ENCODE data around the gene ZNF804A. TPM values are rescaled to one million over a fixed set of nuclear protein-coding genes. Genes with fewer than 3 reads are reported as not detected.

ZNF804A gene
- total and polyA plus RNA-seq, 4 donors, result 0.07 to 0.37 (median 0.13) TPM

GRCh38 chr2:184908966-184909365 is 310.6 kb downstream of the ZNF804A start (continued):
- TF ChIP-seq, protein P1, sequence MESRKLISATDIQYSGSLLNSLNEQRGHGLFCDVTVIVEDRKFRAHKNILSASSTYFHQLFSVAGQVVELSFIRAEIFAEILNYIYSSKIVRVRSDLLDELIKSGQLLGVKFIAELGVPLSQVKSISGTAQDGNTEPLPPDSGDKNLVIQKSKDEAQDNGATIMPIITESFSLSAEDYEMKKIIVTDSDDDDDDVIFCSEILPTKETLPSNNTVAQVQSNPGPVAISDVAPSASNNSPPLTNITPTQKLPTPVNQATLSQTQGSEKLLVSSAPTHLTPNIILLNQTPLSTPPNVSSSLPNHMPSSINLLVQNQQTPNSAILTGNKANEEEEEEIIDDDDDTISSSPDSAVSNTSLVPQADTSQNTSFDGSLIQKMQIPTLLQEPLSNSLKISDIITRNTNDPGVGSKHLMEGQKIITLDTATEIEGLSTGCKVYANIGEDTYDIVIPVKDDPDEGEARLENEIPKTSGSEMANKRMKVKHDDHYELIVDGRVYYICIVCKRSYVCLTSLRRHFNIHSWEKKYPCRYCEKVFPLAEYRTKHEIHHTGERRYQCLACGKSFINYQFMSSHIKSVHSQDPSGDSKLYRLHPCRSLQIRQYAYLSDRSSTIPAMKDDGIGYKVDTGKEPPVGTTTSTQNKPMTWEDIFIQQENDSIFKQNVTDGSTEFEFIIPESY (IDR thresholded peaks at IDR 0.05), result no peak
- TF ChIP-seq FOXA2 (IDR thresholded peaks at IDR 0.05), result no peak

GRCh38 chr2:184920451-184920965 is 322.2 kb downstream of the ZNF804A start:
- no peak for DNase-seq (ENCODE audit: low spot score)
- H3K9me3 ChIP-seq (ENCODE audit: control insufficient read depth in 4 of 4, low read length in 3 of 4), result no peaks in the 10 kb centered on the region
- H3K36me3 ChIP-seq (ENCODE audit: control insufficient read depth in 4 of 4, insufficient read depth in 3 of 4, low read depth in 1 of 4, low read length in 3 of 4), result no peaks in the 10 kb centered on the region
- no peak overlapping the region for H3K27ac ChIP-seq (ENCODE audit: low read depth in 1 of 2, low read length in 2 of 2)
- H3K4me3 ChIP-seq (ENCODE audit: low read depth in 1 of 3, low read length in 3 of 3), result no peak overlapping the region
- H3K4me1 ChIP-seq (ENCODE audit: control insufficient read depth in 4 of 4, insufficient read depth in 4 of 4, low read length in 3 of 4), result no peaks in the 10 kb centered on the region
- H3K27me3 ChIP-seq (ENCODE audit: control insufficient read depth in 4 of 4, insufficient read depth in 4 of 4, low read length in 3 of 4), result no peaks in the 10 kb centered on the region
- H3K9ac ChIP-seq (ENCODE audit: low read depth in 1 of 2, low read length in 2 of 2), result no peak overlapping the region
- WGBS, result 37% methylated on average over 3 of the region's 3 CpGs
- TF ChIP-seq MAX (IDR thresholded peaks at IDR 0.05) (no peak), SP1 (IDR thresholded peaks at IDR 0.05) (no peak), JUND (IDR thresholded peaks at IDR 0.05) (no peak), NR2F2 (IDR thresholded peaks at IDR 0.05) (no peak), FOXA2 (IDR thresholded peaks at IDR 0.05) (no peak), HNF4G (IDR thresholded peaks at IDR 0.05) (no peak), RXRA (IDR thresholded peaks at IDR 0.05) (no peak)
- TF ChIP-seq, protein P2, sequence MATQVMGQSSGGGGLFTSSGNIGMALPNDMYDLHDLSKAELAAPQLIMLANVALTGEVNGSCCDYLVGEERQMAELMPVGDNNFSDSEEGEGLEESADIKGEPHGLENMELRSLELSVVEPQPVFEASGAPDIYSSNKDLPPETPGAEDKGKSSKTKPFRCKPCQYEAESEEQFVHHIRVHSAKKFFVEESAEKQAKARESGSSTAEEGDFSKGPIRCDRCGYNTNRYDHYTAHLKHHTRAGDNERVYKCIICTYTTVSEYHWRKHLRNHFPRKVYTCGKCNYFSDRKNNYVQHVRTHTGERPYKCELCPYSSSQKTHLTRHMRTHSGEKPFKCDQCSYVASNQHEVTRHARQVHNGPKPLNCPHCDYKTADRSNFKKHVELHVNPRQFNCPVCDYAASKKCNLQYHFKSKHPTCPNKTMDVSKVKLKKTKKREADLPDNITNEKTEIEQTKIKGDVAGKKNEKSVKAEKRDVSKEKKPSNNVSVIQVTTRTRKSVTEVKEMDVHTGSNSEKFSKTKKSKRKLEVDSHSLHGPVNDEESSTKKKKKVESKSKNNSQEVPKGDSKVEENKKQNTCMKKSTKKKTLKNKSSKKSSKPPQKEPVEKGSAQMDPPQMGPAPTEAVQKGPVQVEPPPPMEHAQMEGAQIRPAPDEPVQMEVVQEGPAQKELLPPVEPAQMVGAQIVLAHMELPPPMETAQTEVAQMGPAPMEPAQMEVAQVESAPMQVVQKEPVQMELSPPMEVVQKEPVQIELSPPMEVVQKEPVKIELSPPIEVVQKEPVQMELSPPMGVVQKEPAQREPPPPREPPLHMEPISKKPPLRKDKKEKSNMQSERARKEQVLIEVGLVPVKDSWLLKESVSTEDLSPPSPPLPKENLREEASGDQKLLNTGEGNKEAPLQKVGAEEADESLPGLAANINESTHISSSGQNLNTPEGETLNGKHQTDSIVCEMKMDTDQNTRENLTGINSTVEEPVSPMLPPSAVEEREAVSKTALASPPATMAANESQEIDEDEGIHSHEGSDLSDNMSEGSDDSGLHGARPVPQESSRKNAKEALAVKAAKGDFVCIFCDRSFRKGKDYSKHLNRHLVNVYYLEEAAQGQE (IDR thresholded peaks at IDR 0.05), result no peak
- TF ChIP-seq, protein P3, sequence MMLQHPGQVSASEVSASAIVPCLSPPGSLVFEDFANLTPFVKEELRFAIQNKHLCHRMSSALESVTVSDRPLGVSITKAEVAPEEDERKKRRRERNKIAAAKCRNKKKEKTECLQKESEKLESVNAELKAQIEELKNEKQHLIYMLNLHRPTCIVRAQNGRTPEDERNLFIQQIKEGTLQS (IDR thresholded peaks at IDR 0.05), result no peak
- TF ChIP-seq, protein P4, sequence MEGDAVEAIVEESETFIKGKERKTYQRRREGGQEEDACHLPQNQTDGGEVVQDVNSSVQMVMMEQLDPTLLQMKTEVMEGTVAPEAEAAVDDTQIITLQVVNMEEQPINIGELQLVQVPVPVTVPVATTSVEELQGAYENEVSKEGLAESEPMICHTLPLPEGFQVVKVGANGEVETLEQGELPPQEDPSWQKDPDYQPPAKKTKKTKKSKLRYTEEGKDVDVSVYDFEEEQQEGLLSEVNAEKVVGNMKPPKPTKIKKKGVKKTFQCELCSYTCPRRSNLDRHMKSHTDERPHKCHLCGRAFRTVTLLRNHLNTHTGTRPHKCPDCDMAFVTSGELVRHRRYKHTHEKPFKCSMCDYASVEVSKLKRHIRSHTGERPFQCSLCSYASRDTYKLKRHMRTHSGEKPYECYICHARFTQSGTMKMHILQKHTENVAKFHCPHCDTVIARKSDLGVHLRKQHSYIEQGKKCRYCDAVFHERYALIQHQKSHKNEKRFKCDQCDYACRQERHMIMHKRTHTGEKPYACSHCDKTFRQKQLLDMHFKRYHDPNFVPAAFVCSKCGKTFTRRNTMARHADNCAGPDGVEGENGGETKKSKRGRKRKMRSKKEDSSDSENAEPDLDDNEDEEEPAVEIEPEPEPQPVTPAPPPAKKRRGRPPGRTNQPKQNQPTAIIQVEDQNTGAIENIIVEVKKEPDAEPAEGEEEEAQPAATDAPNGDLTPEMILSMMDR (IDR thresholded peaks at IDR 0.05; ENCODE audit: low read depth, low read length, missing input control), result no peak

DNA sequence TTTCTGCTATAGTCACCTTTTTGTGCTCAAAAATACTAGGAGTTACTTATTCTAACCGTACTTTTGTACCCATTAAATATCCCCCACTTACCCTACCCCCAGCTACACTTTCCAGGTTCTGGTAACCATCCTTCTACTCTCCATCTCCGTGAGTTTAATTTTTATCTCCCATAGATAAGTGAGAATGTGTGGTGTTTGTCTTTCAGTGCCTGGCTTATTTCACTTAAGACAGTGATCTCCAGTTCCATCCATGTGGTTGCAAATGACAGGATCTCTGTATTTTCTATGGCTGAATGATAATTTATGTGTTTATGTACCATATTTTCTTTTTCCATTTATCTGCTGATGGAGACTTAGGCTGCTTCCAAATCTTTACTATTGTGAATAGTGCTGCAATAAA is 323.3 kb downstream of the ZNF804A start:
- WGBS, result 40% methylated on average over 2 of the region's 2 CpGs
- no peaks in the 10 kb centered on the region for H3K27me3 ChIP-seq (ENCODE audit: control insufficient read depth in 4 of 4, insufficient read depth in 4 of 4, low read length in 3 of 4)
- H3K4me3 ChIP-seq (ENCODE audit: low read depth in 1 of 3, low read length in 3 of 3), result no peak overlapping the region
- H3K9ac ChIP-seq (ENCODE audit: low read depth in 1 of 2, low read length in 2 of 2), result no peak overlapping the region
- H3K27ac ChIP-seq (ENCODE audit: low read depth in 1 of 2, low read length in 2 of 2), result no peak overlapping the region
- no peaks in the 10 kb centered on the region for H3K4me1 ChIP-seq (ENCODE audit: control insufficient read depth in 4 of 4, insufficient read depth in 4 of 4, low read length in 3 of 4)
- no peaks in the 10 kb centered on the region for H3K9me3 ChIP-seq (ENCODE audit: control insufficient read depth in 4 of 4, low read length in 3 of 4)
- H3K36me3 ChIP-seq (ENCODE audit: control insufficient read depth in 4 of 4, insufficient read depth in 3 of 4, low read depth in 1 of 4, low read length in 3 of 4), result no peaks in the 10 kb centered on the region
- no peak for DNase-seq (ENCODE audit: low spot score)
- TF ChIP-seq SP1 (IDR thresholded peaks at IDR 0.05), result no peak
- TF ChIP-seq, protein P4 (IDR thresholded peaks at IDR 0.05; ENCODE audit: low read depth, low read length, missing input control), result no peak
- TF ChIP-seq NR2F2 (IDR thresholded peaks at IDR 0.05), result no peak
- no peak for TF ChIP-seq FOXA1 (IDR thresholded peaks at IDR 0.05)
- TF ChIP-seq, protein P1 (IDR thresholded peaks at IDR 0.05), result no peak
- TF ChIP-seq, protein P3 (IDR thresholded peaks at IDR 0.05), result no peak
- TF ChIP-seq YY1 (IDR thresholded peaks at IDR 0.05), result no peak
- TF ChIP-seq JUND (IDR thresholded peaks at IDR 0.05), result no peak
- TF ChIP-seq TAF1 (conservative IDR thresholded peaks at IDR 0.05), result no peak
- no peak for TF ChIP-seq MAX (IDR thresholded peaks at IDR 0.05)
- TF ChIP-seq EGR1 (IDR thresholded peaks at IDR 0.05; ENCODE audit: low read depth in 2 of 2), result no peak
- no peak for TF ChIP-seq HNF4A (conservative IDR thresholded peaks at IDR 0.05)
- TF ChIP-seq RXRA (IDR thresholded peaks at IDR 0.05), result no peak
- TF ChIP-seq HNF4G (IDR thresholded peaks at IDR 0.05), result no peak

Data from liver (tissue), 9 donors.